Right lobe of liver (tissue), 6 donors: Measurements from ENCODE around the gene PKD1. TPM values are rescaled to one million over a fixed set of nuclear protein-coding genes. Genes with fewer than 3 reads are reported as not detected.
"Not testable (repeated sequence)": the region's sequence is repeated elsewhere in the genome, so short reads cannot be mapped to it uniquely, and the experiment has no call there.

Experiments used
- ATAC-seq, 4 donors: fragments of 200-7000 bp; cut with Tn5 transposase; one replicate each; pipeline ENCODE4 v1.9.1; 2020; ENCODE audit warnings: mild to moderate bottlenecking in 4 of 4, moderate library complexity in 4 of 4
- DNase-seq, 3 donors: peaks; one replicate each; pipeline ENCODE4 v3.0.0-alpha.2; 2020
- H3K27ac ChIP-seq, 3 donors: fragments of 200-600 bp; one replicate each; pipeline ENCODE4 v1.8.0; 2022
- H3K27me3 ChIP-seq, 2 donors: fragments of 200-600 bp; one replicate each; pipeline ENCODE4 v1.8.0; 2022
- H3K36me3 ChIP-seq, 4 donors: fragments of 200-600 bp; sonication (generic) in 1 of 4; one replicate each; pipeline versions ENCODE4 v1.5.1 to v1.8.0; 2017 to 2022; ENCODE audit warnings: control low read depth in 1 of 4
- H3K4me1 ChIP-seq, 4 donors: fragments of 200-600 bp; sonication (generic) in 1 of 4; one replicate each; pipeline versions ENCODE4 v1.5.1 to v1.8.0; 2017 to 2022; ENCODE audit warnings: control low read depth in 1 of 4
- H3K4me3 ChIP-seq, 3 donors: fragments of 200-600 bp; one replicate each; pipeline ENCODE4 v1.8.0; 2022
- H3K9me3 ChIP-seq, 4 donors: fragments of 200-600 bp; sonication (generic) in 1 of 4; one replicate each; pipeline versions ENCODE4 v1.5.1 to v1.8.0; 2017 to 2022; ENCODE audit warnings: control low read depth in 1 of 4
- POLR2A ChIP-seq: fragments of 450-650 bp; IDR thresholded peaks from one replicate; pipeline ENCODE4 v1.6.1; 2017; ENCODE audit warnings: antibody characterized with exemption, mild to moderate bottlenecking
- WGBS: methylation state at CpG from one replicate; pipeline ENCODE4 v1.1.6; 2018; ENCODE audit warnings: low coverage, low lambda C conversion rate; ENCODE audit not compliant: insufficient coverage; ENCODE audit errors: missing lambda C conversion rate; 5-methylcytosine and 5-hydroxymethylcytosine counted together
- intact Hi-C, 2 donors: fragments of 100-400 bp; cut with DNase I; formaldehyde crosslinking; loops; one replicate each; pipeline versions ENCODE4 v1.11.2 to v1.14.1; 2022
- total RNA-seq, 6 experiments: library from RNA; depleted of rRNA in 2 of 6; stranded (reverse); fragments of >200 nt in 2 of 6; fragmentation: NEBNext Ultra II Directional in 3 of 6; extraction: Animal tissue kit (Norgen Biotek cat#: 25700) in 3 of 6; gene quantifications; one replicate each; pipeline versions ENCODE4 v1.1.0 to v1.2.4, GENCODE V29; 2016 to 2023
- TF ChIP-seq, protein P1 (sequence below), 4 donors: fragments of 200-600 bp in 3 of 4; fragments of 450-650 bp in 1 of 4; IDR thresholded peaks; one replicate each; pipeline versions ENCODE4 v1.5.1 to v1.8.0; 2016 to 2022; ENCODE audit warnings: antibody characterized with exemption in 4 of 4, mild to moderate bottlenecking in 2 of 4
- donor health status: DM: no; HTN: yes; CAD: no.
- donor health status: DM: no; HTN: no; CAD: no.
- donor health status: DM: no; HTN: no; CAD: no.
- donor health status: DM: no; HTN: yes; CAD: no.
- donor health status: DM: no; HTN: yes; CAD: no.

PKD1 gene
- total RNA-seq, 6 experiments from 2014 or later = 28.5 to 58.2 (median 42.8) TPM

DNA sequence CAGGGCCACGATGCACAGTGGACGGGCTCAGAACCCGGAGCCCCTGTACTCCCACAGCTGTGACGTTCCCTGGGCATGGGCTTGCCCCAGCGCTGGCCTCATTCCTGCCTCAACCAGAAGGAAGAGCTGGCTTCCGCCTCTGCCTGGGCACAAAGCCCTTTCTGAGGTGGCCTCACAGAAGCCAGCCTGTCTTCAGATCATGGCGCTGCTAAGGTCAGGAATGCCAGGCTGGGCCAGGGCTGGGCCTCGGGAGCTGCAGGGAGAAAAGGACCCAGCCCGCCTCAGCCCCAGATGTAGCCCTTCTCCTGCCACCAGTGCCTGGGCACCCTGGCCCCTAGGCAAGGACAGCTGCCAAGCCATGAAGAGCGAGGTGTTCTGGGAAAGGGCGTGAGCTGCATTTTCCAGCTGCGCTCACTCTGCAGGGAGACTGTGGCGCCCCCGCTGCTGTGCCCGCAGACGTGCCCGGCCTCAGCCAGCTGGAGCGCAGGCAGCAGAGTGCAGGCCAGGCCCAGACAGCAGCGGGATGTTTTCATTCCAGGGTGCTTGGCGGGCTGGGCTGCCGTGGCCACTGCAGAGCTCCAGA, 9.4 kb downstream of the PKD1 start:
- intact Hi-C loops, H3K27ac ChIP-seq, H3K4me3 ChIP-seq, H3K36me3 ChIP-seq, ATAC-seq, H3K27me3 ChIP-seq, H3K9me3 ChIP-seq, H3K4me1 ChIP-seq: not testable (repeated sequence)
- DNase-seq = peak in 1 of 3 donors; percentile 57
- WGBS = 57% methylated on average over 3 of the region's 21 CpGs

DNA sequence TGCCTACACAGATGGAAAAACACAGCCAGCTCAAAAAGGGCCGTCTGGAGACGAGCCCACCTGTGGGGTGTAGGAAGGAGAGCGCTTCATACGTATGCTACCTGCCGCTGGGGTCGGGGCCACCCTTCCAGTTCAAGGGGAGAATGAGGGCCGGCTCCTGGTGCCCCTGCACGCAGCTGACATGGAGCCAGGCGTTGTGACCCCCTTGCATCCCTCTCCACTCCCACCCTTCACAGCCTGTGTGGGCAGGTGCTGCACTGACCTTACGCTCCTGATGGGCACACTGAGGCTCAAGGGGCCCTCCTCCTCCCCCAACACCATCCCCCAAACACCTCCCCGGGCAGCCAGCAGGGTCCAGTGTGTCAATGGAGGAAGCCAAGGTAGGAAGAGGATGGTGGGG, 10.1 kb downstream of the PKD1 start:
- intact Hi-C loops, DNase-seq: not testable (repeated sequence)

DNA sequence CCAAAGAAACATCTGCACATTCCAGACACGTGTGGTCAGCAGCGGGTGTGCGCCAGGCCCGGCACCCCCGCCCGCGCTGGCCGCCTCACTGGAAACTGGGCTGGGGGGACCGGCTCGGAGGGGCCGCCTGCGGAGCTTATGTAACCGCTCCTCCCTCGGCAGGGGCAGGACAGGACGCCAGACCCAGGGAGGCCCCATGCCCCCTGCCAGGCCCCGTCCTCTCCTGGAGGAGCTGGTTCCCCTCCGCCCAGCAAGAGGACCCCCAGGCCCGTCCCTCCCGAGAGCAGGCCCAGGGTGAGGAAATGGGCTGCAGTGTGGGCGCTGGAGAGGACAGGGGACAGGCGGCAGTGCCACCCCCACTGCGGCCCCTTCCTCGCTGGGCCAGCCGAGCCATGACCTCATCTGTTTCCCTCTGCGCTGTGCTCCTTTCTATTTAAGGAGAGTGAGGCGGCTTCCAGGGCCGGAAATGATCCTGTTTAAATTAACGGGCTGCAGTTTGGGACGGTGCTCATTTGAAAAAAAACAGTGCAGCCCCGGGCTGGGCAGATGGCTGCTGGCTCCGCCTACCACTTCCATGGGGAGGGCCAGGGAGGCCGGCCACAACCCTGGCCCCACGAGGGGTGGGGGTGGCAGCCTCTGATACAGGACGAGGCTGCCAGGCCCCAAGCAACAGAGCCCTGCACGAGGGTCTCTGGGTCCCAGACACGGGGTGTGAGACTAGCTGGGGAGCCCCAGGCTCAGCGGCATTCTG, 10.8 kb downstream of the PKD1 start:
- H3K36me3 ChIP-seq, H3K27me3 ChIP-seq, H3K4me3 ChIP-seq, H3K4me1 ChIP-seq, H3K9me3 ChIP-seq, intact Hi-C loops: not testable (repeated sequence)
- DNase-seq (peak in 1 of 3 donors; percentile 55), ATAC-seq (peak in 3 of 4 donors; percentile 6 to 27 (median 22))
- 37% methylated on average over 2 of the region's 37 CpGs for WGBS
- H3K27ac ChIP-seq = peak overlapping the region; percentile 53 to 70 (median 56)

More for the DNA sequence above, 10.1 kb downstream of the PKD1 start:
- WGBS = 53% methylated on average over 3 of the region's 11 CpGs
- H3K4me1 ChIP-seq, H3K9me3 ChIP-seq, ATAC-seq, H3K27me3 ChIP-seq, H3K4me3 ChIP-seq, H3K36me3 ChIP-seq: not testable (repeated sequence)
- H3K27ac ChIP-seq = peak overlapping the region in 2 of 3 donors; percentile 36 to 53

DNA sequence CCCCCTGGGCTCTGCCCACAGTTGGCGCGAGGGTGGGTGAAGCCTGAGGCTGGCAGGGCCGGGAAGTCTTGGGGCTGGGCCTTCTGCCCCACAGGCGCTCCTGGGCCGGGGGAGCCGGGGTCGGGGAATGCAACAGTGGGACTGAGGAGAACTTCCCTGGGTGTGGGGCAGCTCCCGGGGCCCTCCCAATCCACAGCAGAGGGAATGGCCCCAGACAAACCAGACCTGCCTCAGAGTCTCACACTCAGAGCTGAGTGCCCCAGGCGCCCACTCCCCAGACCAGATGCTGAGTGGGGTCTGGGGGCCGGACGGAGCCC, 11.4 kb downstream of the PKD1 start:
- H3K9me3 ChIP-seq, H3K36me3 ChIP-seq, ATAC-seq, H3K4me1 ChIP-seq, DNase-seq, H3K27me3 ChIP-seq, H3K4me3 ChIP-seq, intact Hi-C loops: not testable (repeated sequence)
- H3K27ac ChIP-seq = peak overlapping the region; percentile 53 to 70 (median 56)
- 35% methylated on average over 4 of the region's 11 CpGs for WGBS

DNA sequence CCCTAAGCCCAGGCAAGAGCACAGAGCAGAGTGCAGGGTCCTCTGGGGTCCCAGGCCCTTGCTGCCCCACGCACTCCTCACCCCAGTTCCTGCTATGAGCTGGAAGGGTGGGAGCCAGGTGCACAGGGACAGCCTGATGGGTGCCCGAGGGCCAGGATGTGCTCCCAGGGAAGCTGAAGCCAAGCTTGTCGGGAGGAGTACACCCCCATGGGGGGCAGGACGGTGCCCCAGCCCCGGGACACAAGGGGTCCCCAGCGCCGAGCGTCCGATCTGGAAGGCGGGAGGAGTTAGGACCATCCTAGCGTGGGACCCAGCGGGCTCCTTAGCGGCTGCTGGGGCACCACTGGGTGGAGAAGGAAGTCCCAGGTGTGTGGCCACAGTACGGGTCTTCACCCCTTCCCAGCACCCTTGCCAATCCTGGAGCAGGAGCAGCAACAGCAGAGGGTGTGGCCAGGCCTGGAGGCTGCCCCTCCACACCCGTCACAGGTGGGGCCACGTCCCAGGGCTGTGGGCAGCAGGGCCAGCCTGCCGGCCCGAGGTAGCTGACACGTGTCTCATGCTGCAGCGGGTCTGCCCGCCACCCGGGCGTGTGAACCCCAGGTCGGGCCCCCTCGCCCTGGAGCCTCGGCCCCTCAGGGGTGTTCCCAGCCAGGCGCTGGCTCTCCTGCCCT, 11.9 kb downstream of the PKD1 start:
- intact Hi-C loops, H3K36me3 ChIP-seq, ATAC-seq, H3K4me3 ChIP-seq, DNase-seq, H3K9me3 ChIP-seq, H3K4me1 ChIP-seq, H3K27me3 ChIP-seq: not testable (repeated sequence)
- H3K27ac ChIP-seq = peak overlapping the region; percentile 53 to 70 (median 56)
- no CpG with 5 or more reads among the region's 27 CpGs for WGBS

DNA sequence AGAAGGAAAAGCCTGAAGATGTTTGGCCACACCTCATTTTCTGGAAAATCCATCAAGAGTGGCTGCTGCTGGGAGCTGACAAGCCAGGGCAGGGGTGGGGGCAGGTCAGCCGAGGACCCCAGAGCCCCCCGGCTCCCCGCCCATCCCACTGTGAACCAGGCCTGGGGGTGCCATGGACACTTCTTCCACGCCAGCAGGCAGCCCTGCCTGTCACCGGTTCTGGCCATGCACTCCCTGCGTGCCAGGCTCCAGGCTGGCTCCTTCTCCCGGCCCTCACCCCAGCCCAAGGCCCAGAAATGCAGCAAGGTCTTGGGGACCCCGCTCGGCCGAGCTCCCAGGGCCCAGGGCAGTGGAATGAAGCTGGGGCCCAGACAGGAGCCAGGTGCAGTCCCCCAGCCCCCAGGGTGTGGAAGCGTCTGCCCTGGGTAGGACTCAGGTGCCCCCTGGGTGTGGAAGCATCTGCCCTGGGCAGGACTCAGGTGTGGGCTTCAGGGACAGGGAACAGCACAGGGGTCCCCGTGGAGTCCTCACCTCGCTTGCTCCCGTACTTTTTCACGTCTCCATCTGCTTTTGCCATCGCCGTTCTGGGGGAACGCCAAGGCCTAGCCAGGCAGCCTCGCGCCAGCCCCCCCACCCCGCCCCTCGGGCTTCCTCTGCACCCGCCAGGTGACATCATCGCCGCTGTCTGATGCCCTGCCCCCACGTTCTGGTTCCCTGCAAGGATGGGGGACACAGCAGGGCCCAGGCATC, 12.6 kb downstream of the PKD1 start:
- H3K27me3 ChIP-seq, H3K9me3 ChIP-seq, DNase-seq, ATAC-seq, intact Hi-C loops, H3K4me1 ChIP-seq, H3K27ac ChIP-seq, H3K36me3 ChIP-seq, H3K4me3 ChIP-seq: not testable (repeated sequence)
- WGBS = 80% methylated on average over 3 of the region's 26 CpGs

DNA sequence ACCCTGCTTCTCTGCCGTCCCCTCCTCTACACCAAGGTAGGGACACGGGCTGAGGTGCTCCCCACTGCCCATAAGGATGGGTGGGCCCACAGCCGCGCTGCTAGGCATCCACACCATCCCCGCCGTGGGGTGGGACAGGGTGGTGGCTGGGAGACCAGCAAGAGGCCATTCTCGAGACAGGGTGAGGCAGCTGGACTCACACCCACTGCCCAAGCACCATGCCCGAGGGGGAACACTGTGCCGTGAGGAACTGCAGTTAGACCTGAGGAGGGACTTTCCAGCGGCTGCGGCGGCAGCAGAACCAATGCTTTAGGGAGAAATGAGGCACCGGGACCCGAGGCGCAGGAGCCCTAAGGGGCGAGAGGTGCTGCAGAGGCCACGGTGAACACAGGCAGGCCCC, 13.3 kb downstream of the PKD1 start:
- no peak overlapping the region for H3K4me3 ChIP-seq
- no peaks in the 10 kb centered on the region for H3K36me3 ChIP-seq
- ATAC-seq (no peak), DNase-seq (no peak)
- intact Hi-C loops = no loop called here
- TF ChIP-seq, protein P1, sequence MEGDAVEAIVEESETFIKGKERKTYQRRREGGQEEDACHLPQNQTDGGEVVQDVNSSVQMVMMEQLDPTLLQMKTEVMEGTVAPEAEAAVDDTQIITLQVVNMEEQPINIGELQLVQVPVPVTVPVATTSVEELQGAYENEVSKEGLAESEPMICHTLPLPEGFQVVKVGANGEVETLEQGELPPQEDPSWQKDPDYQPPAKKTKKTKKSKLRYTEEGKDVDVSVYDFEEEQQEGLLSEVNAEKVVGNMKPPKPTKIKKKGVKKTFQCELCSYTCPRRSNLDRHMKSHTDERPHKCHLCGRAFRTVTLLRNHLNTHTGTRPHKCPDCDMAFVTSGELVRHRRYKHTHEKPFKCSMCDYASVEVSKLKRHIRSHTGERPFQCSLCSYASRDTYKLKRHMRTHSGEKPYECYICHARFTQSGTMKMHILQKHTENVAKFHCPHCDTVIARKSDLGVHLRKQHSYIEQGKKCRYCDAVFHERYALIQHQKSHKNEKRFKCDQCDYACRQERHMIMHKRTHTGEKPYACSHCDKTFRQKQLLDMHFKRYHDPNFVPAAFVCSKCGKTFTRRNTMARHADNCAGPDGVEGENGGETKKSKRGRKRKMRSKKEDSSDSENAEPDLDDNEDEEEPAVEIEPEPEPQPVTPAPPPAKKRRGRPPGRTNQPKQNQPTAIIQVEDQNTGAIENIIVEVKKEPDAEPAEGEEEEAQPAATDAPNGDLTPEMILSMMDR (IDR thresholded peaks at IDR 0.05) = no peak
- TF ChIP-seq POLR2A = no peak
- H3K4me1 ChIP-seq = peaks cover 0 to 2% (median 0%) of the 10 kb centered on the region in 4 donors
- H3K27ac ChIP-seq = no peak overlapping the region
- H3K27me3 ChIP-seq = no peaks in the 10 kb centered on the region
- 100% methylated on average over 2 of the region's 17 CpGs for WGBS
- H3K9me3 ChIP-seq = no peaks in the 10 kb centered on the region
